Brain microvascular endothelial cell (primary cell): ENCODE data around the gene SNRNP27.

Source experiments
- DNase-seq: peaks from one replicate; pipeline ENCODE4 v3.0.0-alpha.2; 2020
- H3K27ac ChIP-seq: fragments of 250-450 bp; sonication (Bioruptor Pico); 2 replicates; pipeline ENCODE4 v1.5.1; 2020; ENCODE audit warnings: mild to moderate bottlenecking, moderate library complexity
- H3K27me3 ChIP-seq: fragments of 250-450 bp; sonication (Bioruptor Pico); replicated peaks from 2 replicates; pipeline ENCODE4 v1.5.1; 2020; ENCODE audit warnings: mild to moderate bottlenecking
- H3K36me3 ChIP-seq: fragments of 250-450 bp; sonication (Bioruptor Pico); replicated peaks from 2 replicates; pipeline ENCODE4 v1.5.1; 2020; ENCODE audit warnings: mild to moderate bottlenecking
- H3K4me3 ChIP-seq: 2 replicates; pipeline ENCODE4 v1.5.1; 2011; ENCODE audit warnings: low read depth, mild to moderate bottlenecking, control low read depth, low read length, moderate library complexity
- CTCF ChIP-seq: IDR thresholded peaks from 2 replicates; pipeline ENCODE4 v1.5.1; 2011; ENCODE audit warnings: low read depth, mild to moderate bottlenecking, moderate library complexity, low read length, control low read depth, inconsistent platforms; ENCODE audit errors: missing control alignments
- in situ Hi-C: cut with HindIII; loops from 2 replicates; pipeline ENCODE4 v1.10.0; 2017; ENCODE audit warnings: low sequenced_read_pairs, low pct_ligation_motif_present

SNRNP27 gene

DNA sequence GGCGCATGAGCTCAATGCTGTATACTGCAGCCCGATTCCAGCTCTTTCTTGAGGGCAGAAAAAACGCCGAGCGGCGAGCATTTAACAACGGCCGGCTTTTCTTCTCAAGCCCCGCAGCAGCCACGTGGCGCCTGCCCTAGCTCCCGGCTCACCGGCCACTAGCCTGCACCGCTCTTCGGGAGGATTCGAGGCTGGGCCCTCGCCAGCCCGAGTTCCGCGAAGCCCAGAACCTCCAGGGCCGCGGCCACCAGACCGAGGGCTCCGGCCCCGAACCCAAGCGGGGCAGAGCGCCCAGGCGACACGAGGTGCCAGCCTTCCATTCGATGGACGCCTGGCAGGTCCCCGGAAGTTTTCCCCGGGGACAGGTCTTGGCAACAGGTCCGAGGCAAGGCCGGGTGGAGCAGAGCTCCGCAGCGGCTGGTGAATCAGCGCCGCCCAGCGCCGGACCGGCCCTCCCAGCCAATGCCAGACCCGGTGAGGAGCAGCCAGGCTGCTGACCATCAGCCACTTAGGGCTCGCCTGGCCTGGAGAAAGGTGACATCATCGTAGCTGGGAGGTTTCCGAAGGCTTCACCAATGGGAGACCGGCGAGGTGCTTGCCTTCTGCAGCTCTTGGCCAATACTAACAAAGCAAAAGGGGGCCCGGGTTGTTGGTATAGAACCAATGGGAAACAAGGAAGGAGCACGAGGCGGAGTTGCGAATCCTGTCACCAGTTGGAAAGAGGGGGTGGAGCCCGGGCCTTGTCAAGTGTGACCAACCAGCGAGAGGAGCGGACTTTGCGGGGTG lies 20.6 kb downstream of the SNRNP27 start:
- TF ChIP-seq CTCF: peak; percentile 29
- no peaks in the 10 kb centered on the region for H3K36me3 ChIP-seq
- DNase-seq: peak; percentile 100
- no peaks in the 10 kb centered on the region for H3K27me3 ChIP-seq
- H3K4me3 ChIP-seq: peak overlapping the region; percentile 69
- in situ Hi-C loops: loop anchor here (25.0 kb wide), 1 partner anchor 223 kb away; no protein-coding TSS in a partner anchor
- peak overlapping the region; percentile 90 for H3K27ac ChIP-seq

- TF ChIP-seq CTCF: no peak
- no peak for DNase-seq
- Histone ChIP-seq H3K27me3 (no peaks in the 10 kb centered on the region), H3K4me3 (peak within 1 kb of the TSS; percentile 81), H3K27ac (peak within 1 kb of the TSS; percentile 90), H3K36me3 (no peaks in the 10 kb centered on the region)
- in situ Hi-C loops: loop anchor here (25.0 kb wide), 1 partner anchor 222 kb away; no protein-coding TSS in a partner anchor
Measured at GRCh38 chr2:69914950-69915945, 21.5 kb downstream of the SNRNP27 start, which contains the start of gene MXD1. Gene MXD1, plus strand, starts transcription at chr2:69915109. Its CDS starts 222 bp downstream, at chr2:69915331.

- H3K27me3 ChIP-seq: no peaks in the 10 kb centered on the region
- TF ChIP-seq CTCF: no peak
- no peak for DNase-seq
- in situ Hi-C loops: loop anchor here (25.0 kb wide), 1 partner anchor 221 kb away; no protein-coding TSS in a partner anchor
- H3K27ac ChIP-seq: no peak overlapping the region
- peaks cover 3% of the 10 kb centered on the region for H3K36me3 ChIP-seq
- peak overlapping the region; percentile 81 for H3K4me3 ChIP-seq
Measured at GRCh38 chr2:69916106-69916505, 22.4 kb downstream of the SNRNP27 start.

GRCh38 chr2:69917852-69918251 lies 24.1 kb downstream of the SNRNP27 start:
- in situ Hi-C loops: loop anchor here (25.0 kb wide), 1 partner anchor 219 kb away; no protein-coding TSS in a partner anchor
- no peak overlapping the region for H3K4me3 ChIP-seq
- peaks cover 6% of the 10 kb centered on the region for H3K36me3 ChIP-seq
- TF ChIP-seq CTCF: no peak
- peak; percentile 74 for DNase-seq
- no peaks in the 10 kb centered on the region for H3K27me3 ChIP-seq
- H3K27ac ChIP-seq: peak overlapping the region; percentile 47

DNA sequence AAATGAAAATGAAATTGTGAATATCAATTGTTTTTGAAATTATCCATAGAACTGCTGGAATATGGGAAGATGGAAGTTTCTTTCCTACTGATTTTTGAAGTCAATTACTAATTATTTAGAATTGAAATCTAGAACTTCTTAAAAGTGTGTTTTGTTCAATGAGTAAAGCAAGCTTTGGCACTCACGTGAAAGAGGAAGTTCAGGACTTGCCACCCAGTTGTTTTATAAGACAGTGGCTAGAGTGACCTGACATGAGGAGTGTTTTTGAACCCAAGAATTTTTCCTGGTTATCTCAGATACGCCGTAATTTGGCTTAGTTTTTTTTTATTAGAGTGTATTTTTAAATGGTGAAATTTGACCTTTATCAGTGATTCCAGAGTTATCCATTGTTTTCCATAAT lies 24.6 kb downstream of the SNRNP27 start:
- Histone ChIP-seq H3K27ac (peak overlapping the region; percentile 47), H3K4me3 (no peak overlapping the region), H3K27me3 (no peaks in the 10 kb centered on the region), H3K36me3 (peaks cover 6% of the 10 kb centered on the region)
- no peak for DNase-seq
- in situ Hi-C loops: loop anchor here (25.0 kb wide), 1 partner anchor 219 kb away; no protein-coding TSS in a partner anchor
- TF ChIP-seq CTCF: no peak
